ENCODE measurements around the gene KRT35. TPM values are rescaled to one million over a fixed set of nuclear protein-coding genes. Genes with fewer than 3 reads are reported as not detected.

The KRT35 gene
- total RNA-seq (not detected in 2 replicates), polyA plus RNA-seq (0.08 TPM in 1 of 2 replicates, not detected in the other), polyA minus RNA-seq (not detected in 2 replicates), Bru-seq, nascent RNA (not detected), BruChase-seq, experiment 1, labeled RNA remaining after a 6-hour chase (not detected), BruChase-seq, experiment 2, labeled RNA remaining after a 2-hour chase (not detected)
- not detected in 2 replicates for polyA plus RNA-seq (2011; cell fraction: cytosol; rRNA removed)
- polyA plus RNA-seq (2011; cell fraction: nucleus; rRNA removed), result 0.08 TPM in 1 of 2 replicates, not detected in the other
- not detected in 2 replicates for polyA plus RNA-seq (2012)
- not detected for polyA minus RNA-seq (2011; cell fraction: cytosol; rRNA and poly(A)+ RNA removed)
- polyA minus RNA-seq (2011; cell fraction: nucleus; rRNA and poly(A)+ RNA removed), result not detected in 2 replicates
- long read RNA-seq, result 0 reads

DNA sequence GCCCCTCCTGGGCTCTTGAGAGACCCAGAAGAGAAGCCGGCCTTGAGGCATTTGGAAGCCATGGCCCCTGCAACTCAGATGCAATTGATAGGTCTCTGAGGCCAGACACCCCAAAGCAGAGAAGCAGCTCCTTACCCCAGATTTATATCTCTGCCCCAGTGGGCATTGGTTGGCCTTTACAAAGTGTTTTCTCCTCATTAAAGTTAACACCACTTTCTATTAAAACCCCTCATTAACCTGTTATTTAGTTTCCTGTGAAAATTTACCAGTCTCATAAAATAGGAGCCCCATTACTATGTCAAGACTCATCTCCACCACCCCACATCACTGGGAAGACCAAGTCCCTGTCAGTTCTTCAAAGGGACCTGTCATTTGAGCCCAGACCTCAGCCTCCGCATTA, at the start of gene KRT35:
KRT35 (minus strand) TSS at position 116 of the 400 bp plus-strand sequence; CDS start at position 62, 54 bp downstream.
- Histone ChIP-seq H3K9ac (replicated peaks; ENCODE audit: extremely low read depth, insufficient read depth, low read length) (no peak within 1 kb of the TSS), H3K9me1 (replicated peaks; ENCODE audit: control insufficient read depth, extremely low read depth, insufficient read depth, low read length) (no peaks in the 10 kb centered on the region), H3K4me3 (replicated peaks in 1 of 3; ENCODE audit: insufficient read depth in 1 of 3, low read depth in 1 of 3, low read length in 3 of 3) (no peak within 1 kb of the TSS), H4K20me1 (replicated peaks; ENCODE audit: control insufficient read depth, extremely low read depth, insufficient read depth, low read length) (no peaks in the 10 kb centered on the region), H3K36me3 (ENCODE audit: control insufficient read depth in 2 of 2, extremely low read depth in 1 of 2, insufficient read depth in 2 of 2, low read length in 2 of 2) (no peaks in the 10 kb centered on the region), H2AFZ (ENCODE audit: low read depth, low read length) (no peak within 1 kb of the TSS), H3K4me2 (ENCODE audit: insufficient read depth, low read length) (no peak within 1 kb of the TSS), H3K27ac (ENCODE audit: insufficient read depth, low read depth, low read length) (no peak within 1 kb of the TSS), H3K79me2 (ENCODE audit: control insufficient read depth, insufficient read depth, low read length) (no peaks in the 10 kb centered on the region), H3K9me3 (replicated peaks; ENCODE audit: control insufficient read depth, insufficient read depth, low read length) (no peaks in the 10 kb centered on the region), H3K4me1 (ENCODE audit: control insufficient read depth, extremely low read depth, insufficient read depth, low read length) (no peaks in the 10 kb centered on the region), H3K27me3 (ENCODE audit: control insufficient read depth in 2 of 2, insufficient read depth in 2 of 2, low read length in 2 of 2) (no peaks in the 10 kb centered on the region)
- ChIA-PET CTCF (interaction anchor here (22.3 kb wide), 1 partner anchor 70 kb away, joined by 350 read pairs; no protein-coding TSS in a partner anchor), POLR2A (no interaction called here)
- FAIRE-seq (no peak), DNase-seq (ENCODE audit: low read depth, low spot score) (no peak)
- dilution Hi-C loops (cut with MboI; ENCODE audit: extremely low pct_ligation_motif_present, low sequenced_read_pairs) (no loop called here), intact Hi-C loops (cut with micrococcal nuclease) (no loop called here)
- no peak for TF ChIP-seq POLR2AphosphoS5 (IDR thresholded peaks at IDR 0.05; ENCODE audit: insufficient read depth, low read depth, low read length)
- TF ChIP-seq GATA2 (IDR thresholded peaks at IDR 0.05; ENCODE audit: insufficient read depth, insufficient read length, low read depth, low read length), result no peak
- no peak for TF ChIP-seq POLR2A (IDR thresholded peaks at IDR 0.05; ENCODE audit: low read depth, low read length)
- TF ChIP-seq EZH2 (IDR thresholded peaks at IDR 0.05; ENCODE audit: borderline replicate concordance, low read depth, low read length, severe bottlenecking), result no peak
- TF ChIP-seq JUN (IDR thresholded peaks at IDR 0.05; ENCODE audit: borderline replicate concordance, insufficient read depth, insufficient read length, low read depth), result no peak
- no peak for TF ChIP-seq MYC (IDR thresholded peaks at IDR 0.05; ENCODE audit: low read depth, low read length)
- TF ChIP-seq MAX (IDR thresholded peaks at IDR 0.05; ENCODE audit: insufficient read depth, insufficient read length), result no peak
- TF ChIP-seq, protein P1, sequence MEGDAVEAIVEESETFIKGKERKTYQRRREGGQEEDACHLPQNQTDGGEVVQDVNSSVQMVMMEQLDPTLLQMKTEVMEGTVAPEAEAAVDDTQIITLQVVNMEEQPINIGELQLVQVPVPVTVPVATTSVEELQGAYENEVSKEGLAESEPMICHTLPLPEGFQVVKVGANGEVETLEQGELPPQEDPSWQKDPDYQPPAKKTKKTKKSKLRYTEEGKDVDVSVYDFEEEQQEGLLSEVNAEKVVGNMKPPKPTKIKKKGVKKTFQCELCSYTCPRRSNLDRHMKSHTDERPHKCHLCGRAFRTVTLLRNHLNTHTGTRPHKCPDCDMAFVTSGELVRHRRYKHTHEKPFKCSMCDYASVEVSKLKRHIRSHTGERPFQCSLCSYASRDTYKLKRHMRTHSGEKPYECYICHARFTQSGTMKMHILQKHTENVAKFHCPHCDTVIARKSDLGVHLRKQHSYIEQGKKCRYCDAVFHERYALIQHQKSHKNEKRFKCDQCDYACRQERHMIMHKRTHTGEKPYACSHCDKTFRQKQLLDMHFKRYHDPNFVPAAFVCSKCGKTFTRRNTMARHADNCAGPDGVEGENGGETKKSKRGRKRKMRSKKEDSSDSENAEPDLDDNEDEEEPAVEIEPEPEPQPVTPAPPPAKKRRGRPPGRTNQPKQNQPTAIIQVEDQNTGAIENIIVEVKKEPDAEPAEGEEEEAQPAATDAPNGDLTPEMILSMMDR (IDR thresholded peaks at IDR 0.05; ENCODE audit: extremely low read depth in 1 of 2, insufficient read depth in 1 of 2, low read depth in 1 of 2, low read length in 2 of 2), result no peak
- TF ChIP-seq FOS (IDR thresholded peaks at IDR 0.05; ENCODE audit: borderline replicate concordance, insufficient read depth, low read length), result no peak
- BruUV-seq (replicated peaks), result no TSS peak
